ENCODE measurements around the gene KRT32. TPM values are rescaled to one million over a fixed set of nuclear protein-coding genes. Genes with fewer than 3 reads are reported as not detected.
"Not testable (repeated sequence)": the region's sequence is repeated elsewhere in the genome, so short reads cannot be mapped to it uniquely, and the experiment has no call there.

KRT32 gene
- total RNA-seq, 2 donors from 2014 or later = not detected

- no peak for ATAC-seq
- H3K36me3 Mint-ChIP-seq = no peaks in the 10 kb centered on the region
- no peak for DNase-seq (ENCODE audit: low spot score)
- no peaks in the 10 kb centered on the region for H3K9me3 Mint-ChIP-seq
- H3K4me1 Mint-ChIP-seq (ENCODE audit: low read depth in 2 of 2) = no peaks in the 10 kb centered on the region
- peaks cover 18 to 29% of the 10 kb centered on the region in 2 donors for H3K27me3 Mint-ChIP-seq
- no peak within 1 kb of the TSS for H3K27ac Mint-ChIP-seq
- no peak within 1 kb of the TSS for H3K4me3 Mint-ChIP-seq
These were observed 26.6 kb downstream of the KRT32 start, which contains the start of gene KRT38 for GRCh38 chr17:41440531-41441033. KRT38 (minus strand) TSS chr17:41440983; CDS start chr17:41440921, 62 bp downstream.

DNA sequence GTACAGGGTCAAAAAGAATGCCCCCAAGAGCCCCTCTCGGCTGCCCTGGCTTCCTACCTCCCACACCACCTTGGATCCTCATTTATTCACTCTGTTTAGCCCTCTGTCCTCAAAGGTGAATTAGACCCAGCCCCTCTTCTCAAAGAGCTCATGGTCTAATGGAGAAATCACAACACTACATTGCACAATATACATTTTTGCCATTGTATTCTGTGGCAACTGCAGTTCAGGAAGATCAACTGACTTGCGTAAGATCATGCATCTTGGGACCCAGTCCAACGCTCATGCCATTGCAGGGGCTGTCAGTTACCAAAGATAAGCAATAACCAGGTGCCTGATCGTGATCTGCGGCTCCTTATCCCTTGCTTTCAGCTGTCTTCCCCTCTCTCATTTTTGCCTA is 27.8 kb downstream of the KRT32 start:
- Mint-ChIP-seq H3K4me1 (ENCODE audit: low read depth in 2 of 2) (no peaks in the 10 kb centered on the region), H3K36me3 (no peaks in the 10 kb centered on the region), H3K9me3 (no peaks in the 10 kb centered on the region), H3K27me3 (peaks cover 14 to 30% of the 10 kb centered on the region in 2 donors), H3K4me3 (no peak overlapping the region), H3K27ac (no peak overlapping the region)
- ATAC-seq (no peak), DNase-seq (ENCODE audit: low spot score) (no peak)

DNA sequence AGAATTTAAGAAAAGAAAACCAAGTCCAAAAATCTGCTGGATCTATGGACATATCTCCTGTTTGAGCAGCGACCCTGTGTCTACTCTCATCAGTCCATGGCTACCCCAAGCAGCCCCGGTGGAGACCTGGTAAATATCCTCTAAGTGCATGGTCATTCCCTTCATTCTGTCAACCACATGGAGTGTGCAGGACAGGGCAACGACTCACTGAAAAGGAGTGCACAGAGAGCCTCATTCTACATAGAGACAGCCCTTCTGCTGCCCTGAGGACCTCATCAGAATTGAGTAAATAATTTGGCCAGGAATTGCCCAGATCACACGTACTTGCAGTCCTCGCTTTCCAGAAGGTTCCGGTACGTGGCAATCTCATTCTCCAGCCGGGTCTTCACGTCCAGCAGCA is 29.4 kb downstream of the KRT32 start:
- Mint-ChIP-seq H3K4me3 (no peak overlapping the region), H3K4me1 (ENCODE audit: low read depth in 2 of 2) (no peaks in the 10 kb centered on the region), H3K27ac (no peak overlapping the region), H3K36me3 (no peaks in the 10 kb centered on the region), H3K9me3 (no peaks in the 10 kb centered on the region), H3K27me3 (peaks cover 0 to 23% of the 10 kb centered on the region in 2 donors)
- ATAC-seq = no peak
- DNase-seq (ENCODE audit: low spot score) = no peak

GRCh38 chr17:41437254-41437653 is 29.9 kb downstream of the KRT32 start:
- H3K36me3 Mint-ChIP-seq = no peaks in the 10 kb centered on the region
- DNase-seq (ENCODE audit: low spot score) (no peak), ATAC-seq (peak in 1 of 2 donors; percentile 28)
- H3K27ac Mint-ChIP-seq = no peak overlapping the region
- no peaks in the 10 kb centered on the region for H3K9me3 Mint-ChIP-seq
- peaks cover 0 to 22% of the 10 kb centered on the region in 2 donors for H3K27me3 Mint-ChIP-seq
- no peaks in the 10 kb centered on the region for H3K4me1 Mint-ChIP-seq (ENCODE audit: low read depth in 2 of 2)
- H3K4me3 Mint-ChIP-seq = no peak overlapping the region

DNA sequence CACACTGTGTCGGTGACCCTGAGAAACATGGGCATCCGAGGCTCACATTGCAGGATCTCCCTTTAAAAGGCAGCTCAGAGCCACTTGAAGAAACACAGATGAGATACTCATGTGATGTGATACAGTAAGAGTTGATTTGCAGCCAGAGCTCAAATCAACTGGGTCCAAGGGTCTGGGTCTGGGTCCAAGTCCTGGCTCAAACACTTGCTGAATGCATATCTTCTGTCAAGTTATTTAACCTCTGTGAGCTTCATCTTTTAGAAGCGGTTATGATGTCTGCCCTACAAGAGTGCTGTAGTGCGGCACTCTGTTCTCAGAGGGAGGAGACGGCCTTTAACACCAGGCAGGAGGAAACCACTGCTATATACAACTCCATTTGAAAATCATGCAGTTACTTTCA is 32.8 kb downstream of the KRT32 start:
- H3K27me3 Mint-ChIP-seq = peaks cover 13 to 24% of the 10 kb centered on the region in 2 donors
- ATAC-seq (no peak), DNase-seq (ENCODE audit: low spot score) (no peak)
- no peaks in the 10 kb centered on the region for H3K4me1 Mint-ChIP-seq (ENCODE audit: low read depth in 2 of 2)
- H3K9me3 Mint-ChIP-seq = no peaks in the 10 kb centered on the region
- H3K4me3 Mint-ChIP-seq = no peak overlapping the region
- H3K36me3 Mint-ChIP-seq = no peaks in the 10 kb centered on the region
- no peak overlapping the region for H3K27ac Mint-ChIP-seq

GRCh38 chr17:41434005-41434404 is 33.2 kb downstream of the KRT32 start:
- no peaks in the 10 kb centered on the region for H3K36me3 Mint-ChIP-seq
- peaks cover 14 to 24% of the 10 kb centered on the region in 2 donors for H3K27me3 Mint-ChIP-seq
- H3K4me3 Mint-ChIP-seq = no peak overlapping the region
- H3K27ac Mint-ChIP-seq = no peak overlapping the region
- ATAC-seq = no peak
- no peaks in the 10 kb centered on the region for H3K9me3 Mint-ChIP-seq
- DNase-seq (ENCODE audit: low spot score) = no peak
- H3K4me1 Mint-ChIP-seq (ENCODE audit: low read depth in 2 of 2) = no peaks in the 10 kb centered on the region

- Mint-ChIP-seq H3K4me1 (ENCODE audit: low read depth in 2 of 2) (no peaks in the 10 kb centered on the region), H3K36me3 (no peaks in the 10 kb centered on the region), H3K9me3 (no peaks in the 10 kb centered on the region), H3K4me3 (no peak overlapping the region), H3K27me3 (peaks cover 18 to 24% of the 10 kb centered on the region in 2 donors), H3K27ac (no peak overlapping the region)
- no peak for DNase-seq (ENCODE audit: low spot score)
- ATAC-seq = no peak
These were observed 33.6 kb downstream of the KRT32 start for GRCh38 chr17:41433586-41433985.

GRCh38 chr17:41430376-41430775 is 36.8 kb downstream of the KRT32 start:
- not testable (repeated sequence) for ATAC-seq; H3K27ac Mint-ChIP-seq; H3K36me3 Mint-ChIP-seq; H3K4me1 Mint-ChIP-seq (ENCODE audit: low read depth in 2 of 2); H3K4me3 Mint-ChIP-seq; H3K9me3 Mint-ChIP-seq; DNase-seq (ENCODE audit: low spot score)
- H3K27me3 Mint-ChIP-seq = peaks cover 21 to 23% of the 10 kb centered on the region in 2 donors

GRCh38 chr17:41429667-41430066 is 37.5 kb downstream of the KRT32 start:
- Mint-ChIP-seq H3K4me3 (no peak overlapping the region), H3K27me3 (peaks cover 21 to 25% of the 10 kb centered on the region in 2 donors), H3K36me3 (no peaks in the 10 kb centered on the region), H3K9me3 (no peaks in the 10 kb centered on the region), H3K27ac (no peak overlapping the region), H3K4me1 (ENCODE audit: low read depth in 2 of 2) (no peaks in the 10 kb centered on the region)
- ATAC-seq (no peak), DNase-seq (ENCODE audit: low spot score) (no peak)

DNA sequence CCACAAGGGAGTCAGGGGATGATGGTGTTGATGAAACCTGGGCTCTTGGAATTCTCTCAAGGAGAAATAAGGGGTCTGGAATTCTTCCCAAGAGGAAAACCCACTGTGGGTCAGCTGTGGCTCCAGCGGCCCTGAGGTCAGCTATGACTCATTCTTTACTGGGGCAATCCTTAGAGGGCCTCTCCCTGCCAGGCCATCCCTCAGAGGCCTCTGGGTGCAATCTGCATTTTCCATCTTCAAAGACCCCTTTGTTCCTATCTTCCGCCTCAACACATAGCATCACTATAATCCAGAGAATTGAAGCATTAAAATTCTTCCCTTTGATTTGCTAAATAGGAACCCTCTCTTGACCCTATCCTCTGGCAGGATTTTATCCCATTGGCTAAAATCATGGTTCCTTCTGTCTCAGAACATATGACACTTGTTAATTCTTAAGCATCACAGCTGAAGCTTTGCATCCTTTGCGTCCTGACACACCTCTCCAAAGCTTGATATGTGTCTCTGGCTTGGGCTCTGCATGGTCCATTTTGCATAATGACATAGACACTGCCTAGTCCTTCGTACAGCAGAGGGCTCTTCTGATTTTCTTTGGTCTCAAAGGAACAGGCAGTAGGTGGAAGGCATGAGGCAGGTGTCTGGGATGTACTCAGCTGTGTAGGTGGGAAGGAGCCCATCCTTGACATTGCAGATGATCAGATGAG is 38.4 kb downstream of the KRT32 start:
- DNase-seq (ENCODE audit: low spot score) (no peak), ATAC-seq (no peak)
- Mint-ChIP-seq H3K4me1 (ENCODE audit: low read depth in 2 of 2) (no peaks in the 10 kb centered on the region), H3K27me3 (peaks cover 16 to 25% of the 10 kb centered on the region in 2 donors), H3K9me3 (no peaks in the 10 kb centered on the region), H3K27ac (no peak overlapping the region), H3K36me3 (no peaks in the 10 kb centered on the region), H3K4me3 (no peak overlapping the region)

GRCh38 chr17:41424111-41424635 is 43.0 kb downstream of the KRT32 start, which contains the start of gene KRT37:
KRT37 (minus strand) TSS chr17:41424585; CDS start chr17:41424523, 62 bp downstream.
- no peaks in the 10 kb centered on the region for H3K36me3 Mint-ChIP-seq
- no peaks in the 10 kb centered on the region for H3K4me1 Mint-ChIP-seq (ENCODE audit: low read depth in 2 of 2)
- DNase-seq (ENCODE audit: low spot score) (no peak), ATAC-seq (no peak)
- H3K27me3 Mint-ChIP-seq = peaks cover 12 to 14% of the 10 kb centered on the region in 2 donors
- H3K27ac Mint-ChIP-seq = no peak within 1 kb of the TSS
- H3K4me3 Mint-ChIP-seq = no peak within 1 kb of the TSS
- H3K9me3 Mint-ChIP-seq = no peaks in the 10 kb centered on the region

- H3K4me1 Mint-ChIP-seq (ENCODE audit: low read depth in 2 of 2); H3K36me3 Mint-ChIP-seq; H3K9me3 Mint-ChIP-seq; H3K4me3 Mint-ChIP-seq; H3K27ac Mint-ChIP-seq; DNase-seq (ENCODE audit: low spot score); ATAC-seq: not testable (repeated sequence)
- peaks cover 10 to 14% of the 10 kb centered on the region in 2 donors for H3K27me3 Mint-ChIP-seq
These were observed 44.6 kb downstream of the KRT32 start for GRCh38 chr17:41422586-41422985.

- H3K4me3 Mint-ChIP-seq = no peak overlapping the region
- no peaks in the 10 kb centered on the region for H3K9me3 Mint-ChIP-seq
- no peaks in the 10 kb centered on the region for H3K4me1 Mint-ChIP-seq (ENCODE audit: low read depth in 2 of 2)
- ATAC-seq (no peak), DNase-seq (ENCODE audit: low spot score) (no peak)
- no peaks in the 10 kb centered on the region for H3K36me3 Mint-ChIP-seq
- H3K27me3 Mint-ChIP-seq = peaks cover 12 to 18% of the 10 kb centered on the region in 2 donors
- no peak overlapping the region for H3K27ac Mint-ChIP-seq
These were observed 45.6 kb downstream of the KRT32 start for GRCh38 chr17:41421617-41422016.

GRCh38 chr17:41421116-41421515 is 46.1 kb downstream of the KRT32 start:
- Mint-ChIP-seq H3K4me1 (ENCODE audit: low read depth in 2 of 2) (no peaks in the 10 kb centered on the region), H3K36me3 (no peaks in the 10 kb centered on the region), H3K27me3 (peaks cover 12 to 18% of the 10 kb centered on the region in 2 donors), H3K27ac (no peak overlapping the region), H3K9me3 (no peaks in the 10 kb centered on the region), H3K4me3 (no peak overlapping the region)
- DNase-seq (ENCODE audit: low spot score) (no peak), ATAC-seq (no peak)

Measured in natural killer cell treated with Interleukin-12 subunit alpha and Interleukin-12 subunit beta and Interleukin-15 and Interleukin-18, amount 100 ng/mL, for 72 hours (primary cell).